Thoracic aorta (tissue), 2 donors: ENCODE data around the gene CYP26A1. TPM values are rescaled to one million over a fixed set of nuclear protein-coding genes. Genes with fewer than 3 reads are reported as not detected.
A peak's percentile ranks its signal among the peaks of the same experiment; 100 is the strongest.

Experiments used
- ATAC-seq: fragments of 150-250 bp; one replicate; pipeline ENCODE4 v1.8.0; 2017; ENCODE audit warnings: low read depth; ENCODE audit not compliant: insufficient number of reproducible peaks, low FRiP score
- DNase-seq: peaks from one replicate; pipeline ENCODE4 v3.0.0-alpha.2; 2020; ENCODE audit warnings: low spot score
- H3K27ac ChIP-seq, 2 donors: fragments of 200-600 bp; sonication (generic); 1 replicate in 1 of 2; 2 replicates in 1 of 2; pipeline ENCODE4 v1.5.1; 2016; ENCODE audit warnings: mild to moderate bottlenecking in 2 of 2, moderate library complexity in 2 of 2
- H3K27me3 ChIP-seq: fragments of 200-600 bp; sonication (generic); replicated peaks from 2 replicates; pipeline ENCODE4 v1.6.0; 2016; ENCODE audit warnings: mild to moderate bottlenecking; ENCODE audit not compliant: insufficient read depth
- H3K36me3 ChIP-seq: fragments of 200-600 bp; sonication (generic); one replicate; pipeline ENCODE4 v1.5.1; 2016
- H3K4me1 ChIP-seq, 2 donors: fragments of 200-600 bp; sonication (generic); 1 replicate in 1 of 2; 2 replicates in 1 of 2; pipeline versions ENCODE4 v1.5.1 to v1.6.0; 2016; ENCODE audit warnings: low read depth in 2 of 2, mild to moderate bottlenecking in 1 of 2; ENCODE audit not compliant: control insufficient read depth in 1 of 2
- H3K4me3 ChIP-seq: fragments of 200-600 bp; sonication (generic); 2 replicates; pipeline ENCODE4 v1.5.1; 2016; ENCODE audit warnings: mild to moderate bottlenecking
- H3K9me3 ChIP-seq: fragments of 200-600 bp; sonication (generic); 2 replicates; pipeline ENCODE4 v1.5.1; 2016
- CTCF ChIP-seq: fragments of 200-600 bp; sonication (generic); IDR thresholded peaks from one replicate; pipeline ENCODE4 v1.5.1; 2019; ENCODE audit warnings: antibody characterized with exemption
- total RNA-seq, 2 donors: library from RNA; depleted of rRNA; stranded (reverse); fragments of >200 nt; gene quantifications; one replicate each; pipeline versions ENCODE4 v1.1.0 to v1.2.3, GENCODE V29; 2016

CYP26A1 gene
- total RNA-seq, 2 donors from 2014 or later = not detected

- H3K36me3 ChIP-seq = no peaks in the 10 kb centered on the region
- no peak overlapping the region for H3K4me3 ChIP-seq
- no peak for TF ChIP-seq CTCF
- no peak overlapping the region for H3K27ac ChIP-seq
- ATAC-seq (no peak), DNase-seq (no peak)
- no peaks in the 10 kb centered on the region for H3K9me3 ChIP-seq
- peaks cover 25 to 36% of the 10 kb centered on the region in 2 donors for H3K4me1 ChIP-seq
- peaks cover 8% of the 10 kb centered on the region for H3K27me3 ChIP-seq
Observed at GRCh38 chr10:93075369-93076221, 1.9 kb downstream of the CYP26A1 start.

GRCh38 chr10:93076871-93077270 lies 3.2 kb downstream of the CYP26A1 start:
- TF ChIP-seq CTCF = no peak
- Histone ChIP-seq H3K9me3 (no peaks in the 10 kb centered on the region), H3K4me3 (no peak overlapping the region), H3K27ac (no peak overlapping the region), H3K4me1 (peaks cover 25 to 33% of the 10 kb centered on the region in 2 donors), H3K36me3 (no peaks in the 10 kb centered on the region), H3K27me3 (peaks cover 8% of the 10 kb centered on the region)
- no peak for ATAC-seq
- no peak for DNase-seq

- DNase-seq = no peak
Observed at GRCh38 chr10:93077860-93078337, 4.2 kb downstream of the CYP26A1 start.

GRCh38 chr10:93079663-93080349 lies 6.1 kb downstream of the CYP26A1 start:
- Histone ChIP-seq H3K4me1 (peaks cover 3 to 5% of the 10 kb centered on the region in 2 donors), H3K36me3 (no peaks in the 10 kb centered on the region), H3K4me3 (peak overlapping the region; percentile 23), H3K9me3 (no peaks in the 10 kb centered on the region), H3K27me3 (no peaks in the 10 kb centered on the region), H3K27ac (no peak overlapping the region)
- DNase-seq = no peak
- no peak for TF ChIP-seq CTCF
- no peak for ATAC-seq

More at GRCh38 chr10:93077860-93078337, 4.2 kb downstream of the CYP26A1 start:
- ATAC-seq = no peak
- peaks cover 19 to 23% of the 10 kb centered on the region in 2 donors for H3K4me1 ChIP-seq
- peaks cover 3% of the 10 kb centered on the region for H3K27me3 ChIP-seq
- no peak overlapping the region for H3K4me3 ChIP-seq
- no peaks in the 10 kb centered on the region for H3K36me3 ChIP-seq
- no peak for TF ChIP-seq CTCF
- H3K9me3 ChIP-seq = no peaks in the 10 kb centered on the region
- no peak overlapping the region for H3K27ac ChIP-seq
